H1 (cell line): ENCODE data around the gene KANTR. TPM values are rescaled to one million over a fixed set of nuclear protein-coding genes. Genes with fewer than 3 reads are reported as not detected.

Source experiments
- CEBPB ChIP-seq: IDR thresholded peaks from 2 replicates; pipeline ENCODE4 v1.6.1; 2012; ENCODE audit warnings: low read depth, low read length
- PHF8 ChIP-seq: fragments of 200-600 bp; sonication (generic); conservative IDR thresholded peaks from 2 replicates; pipeline ENCODE4 v1.7.1; 2012; ENCODE audit warnings: low read depth, mild to moderate bottlenecking, inconsistent platforms, low read length, moderate library complexity
- RFX5 ChIP-seq: IDR thresholded peaks from 2 replicates; pipeline ENCODE4 v1.6.1; 2011; ENCODE audit warnings: low read depth, low read length, improper control_type of control experiment, borderline replicate concordance
- polyA plus RNA-seq, 7 experiments: library from polyadenylated mRNA; depleted of rRNA in 3 of 7; stranded (reverse) in 5 of 7; unstranded in 2 of 7; fragments of >200 nt in 5 of 7; fragments of 200-250 nt in 2 of 7; gene quantifications; 1 replicate in 5 of 7; 2 replicates in 1 of 7; 4 replicates in 1 of 7; pipeline versions ENCODE4 v1.2.1 to v1.2.3, GENCODE V29; 2011 to 2013; ENCODE audit warnings: missing spikeins in 2 of 7, mixed read lengths in 2 of 7
- total RNA-seq: library from RNA; stranded (reverse); fragmentation: NEBNext Ultra II Directional; extraction: Animal tissue kit (Norgen Biotek cat#: 25700); gene quantifications from 2 replicates; pipeline ENCODE4 v1.2.1, GENCODE V29; 2021

The KANTR gene
- total and polyA plus RNA-seq, 2 of the 8 experiments (the other 6 are each of a cell fraction or from before 2014, with no cell fraction given), result 7.7 to 9.5 TPM

DNA sequence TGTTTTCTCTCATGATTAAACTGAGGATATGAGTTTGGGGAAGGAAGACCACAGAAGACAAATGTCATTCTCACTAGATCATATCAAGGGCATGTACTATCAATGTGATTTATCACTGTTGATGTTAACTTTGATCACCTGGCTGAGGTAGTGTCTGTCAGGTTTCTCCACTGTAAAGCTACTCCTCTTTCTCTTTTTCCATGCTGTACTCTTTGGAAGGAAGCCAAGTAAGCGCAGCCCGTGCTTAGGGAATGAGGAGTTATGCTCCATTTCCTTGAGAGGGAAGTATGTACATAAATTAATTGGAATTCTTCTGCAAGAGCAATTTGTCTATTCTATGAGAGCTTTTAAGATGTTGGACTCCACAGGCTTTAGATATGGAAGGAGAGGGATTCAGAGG lies 4.0 kb upstream of the KANTR start (continued):
- TF ChIP-seq PHF8 (no peak), CEBPB (no peak), RFX5 (no peak)
